ENCODE measurements around the gene NAGLU. TPM values are rescaled to one million over a fixed set of nuclear protein-coding genes. Genes with fewer than 3 reads are reported as not detected.

The NAGLU gene
- polyA plus RNA-seq, 1 donor: 14.1 TPM

DNA sequence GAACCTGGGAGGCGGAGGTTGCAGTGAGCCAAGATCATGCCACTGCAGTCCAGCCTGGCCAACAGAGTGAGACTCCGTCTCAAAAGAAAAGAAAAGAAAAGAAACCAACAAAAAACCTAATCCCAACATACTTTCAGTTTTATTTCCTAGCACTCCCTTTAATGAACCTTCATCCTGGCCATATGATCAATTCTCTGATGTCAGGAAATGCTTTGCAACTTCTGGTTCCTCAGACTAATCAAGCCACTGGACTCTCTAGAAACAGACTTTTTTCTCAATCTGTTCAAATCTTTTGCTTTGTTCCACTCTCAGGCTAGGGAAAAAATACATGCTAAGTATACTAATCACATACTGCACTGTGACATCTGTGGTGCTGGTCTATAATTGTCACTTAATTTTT lies 54.8 kb downstream of the NAGLU start:
- DNase-seq: no peak

DNA sequence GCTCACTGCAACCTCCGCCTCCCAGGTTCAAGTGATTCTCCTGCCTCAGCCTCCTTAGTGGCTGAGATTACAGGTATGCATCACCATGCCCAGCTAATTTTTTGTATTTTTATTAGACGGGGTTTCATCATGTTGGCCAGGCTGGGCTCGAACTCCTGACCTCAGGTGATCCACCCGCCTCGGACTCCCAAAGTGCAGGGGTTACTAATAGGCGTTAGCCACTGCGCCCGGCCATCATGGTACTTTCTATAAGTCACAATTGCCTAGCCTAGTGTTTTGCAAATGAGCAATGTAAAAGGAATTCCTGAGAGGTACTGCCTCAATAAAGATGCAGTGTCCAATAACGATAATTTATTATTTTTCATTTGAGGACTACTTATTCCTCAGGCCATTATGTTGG lies 55.4 kb downstream of the NAGLU start:
- no peak for DNase-seq

Other genes with a start within 250 kb of the NAGLU start
- 5.0 TPM for gene STAT5A, start 247.7 kb upstream of the NAGLU start, polyA plus RNA-seq (ENCODE audit: insufficient read length)
- gene STAT3, start 147.8 kb upstream of the NAGLU start, polyA plus RNA-seq (ENCODE audit: insufficient read length): 65.2 TPM
- 47.4 TPM for gene CAVIN1, start 113.0 kb upstream of the NAGLU start, polyA plus RNA-seq (ENCODE audit: insufficient read length)
- gene ATP6V0A1, start 77.4 kb upstream of the NAGLU start, polyA plus RNA-seq (ENCODE audit: insufficient read length): 71.1 TPM
- 4.7 TPM for gene HSD17B1, start 16.7 kb downstream of the NAGLU start, polyA plus RNA-seq (ENCODE audit: insufficient read length)
- gene COASY, start 25.9 kb downstream of the NAGLU start, polyA plus RNA-seq (ENCODE audit: insufficient read length): 55.4 TPM
- gene MLX, start 30.9 kb downstream of the NAGLU start, polyA plus RNA-seq (ENCODE audit: insufficient read length): 35.7 TPM
- gene PSMC3IP, start 41.5 kb downstream of the NAGLU start, polyA plus RNA-seq (ENCODE audit: insufficient read length): 25.0 TPM
- gene RETREG3, start 73.1 kb downstream of the NAGLU start, polyA plus RNA-seq (ENCODE audit: insufficient read length): 60.6 TPM
- gene TUBG1, start 73.4 kb downstream of the NAGLU start, polyA plus RNA-seq (ENCODE audit: insufficient read length): 57.4 TPM
- gene TUBG2, start 123.0 kb downstream of the NAGLU start, polyA plus RNA-seq (ENCODE audit: insufficient read length): 37.2 TPM
- gene PLEKHH3, start 140.8 kb downstream of the NAGLU start, polyA plus RNA-seq (ENCODE audit: insufficient read length): 16.2 TPM
- gene CCR10, start 145.6 kb downstream of the NAGLU start, polyA plus RNA-seq (ENCODE audit: insufficient read length): 1.3 TPM
- 8.8 TPM for gene CNTNAP1, start 146.3 kb downstream of the NAGLU start, polyA plus RNA-seq (ENCODE audit: insufficient read length)
- 58.7 TPM for gene EZH1, start 208.8 kb downstream of the NAGLU start, polyA plus RNA-seq (ENCODE audit: insufficient read length)
- gene RAMP2, start 225.0 kb downstream of the NAGLU start, polyA plus RNA-seq (ENCODE audit: insufficient read length): 70.0 TPM
- gene VPS25, start 237.2 kb downstream of the NAGLU start, polyA plus RNA-seq (ENCODE audit: insufficient read length): 78.2 TPM
- 10.1 TPM for gene WNK4, start 244.4 kb downstream of the NAGLU start, polyA plus RNA-seq (ENCODE audit: insufficient read length)